ENCODE data around the gene KCNC1. TPM values are rescaled to one million over a fixed set of nuclear protein-coding genes. Genes with fewer than 3 reads are reported as not detected.

The KCNC1 gene
- total and polyA plus RNA-seq, 2 of the 13 experiments (the other 11 are each of a cell fraction or from before 2014, with no cell fraction given) = 0.01 to 0.04 TPM

GRCh38 chr11:17747131-17747955 is 12.8 kb downstream of the KCNC1 start:
- WGBS (ENCODE audit: low lambda C conversion rate) = 29% methylated on average over 5 of the region's 19 CpGs
- peaks cover 30% of the 10 kb centered on the region for H3K4me1 ChIP-seq (ENCODE audit: insufficient read depth, low read length)
- ChIA-PET POLR2A (no interaction called here), CTCF (ENCODE audit: low intra/inter-chr PET ratio, low total read pairs) (no interaction called here)
- H3K9ac ChIP-seq (ENCODE audit: insufficient read depth, low read depth, low read length) = no peak overlapping the region
- DNase-seq (ENCODE audit: low spot score) (no peak), ATAC-seq (no peak), FAIRE-seq (no peak)
- no TSS peak for BruUV-seq (replicated peaks)
- H3K79me2 ChIP-seq (ENCODE audit: insufficient read depth, low read length) = no peaks in the 10 kb centered on the region
- no peak overlapping the region for H2AFZ ChIP-seq (ENCODE audit: low read length)
- no peak overlapping the region for H3K4me3 ChIP-seq (replicated peaks in 1 of 3; ENCODE audit: insufficient read depth in 1 of 3, low read depth in 2 of 3, low read length in 3 of 3)
- intact Hi-C loops (cut with micrococcal nuclease; ENCODE audit: unreplicated experiment) (no loop called here), in situ Hi-C loops (cut with HindIII; ENCODE audit: extremely low pct_ligation_motif_present, low pct_unique_long_range_greater_than_20kb) (no loop called here)
- H3K9me3 ChIP-seq (ENCODE audit: low read length) = no peaks in the 10 kb centered on the region
- peaks cover 1 to 29% of the 10 kb centered on the region in 2 experiments; a peak in 3 of 5 replicates for H3K27me3 ChIP-seq (ENCODE audit: control insufficient read depth in 1 of 2, insufficient read depth in 2 of 2, low read length in 2 of 2)
- no peak overlapping the region for H3K4me2 ChIP-seq (ENCODE audit: low read depth, low read length)
- H3K27ac ChIP-seq (ENCODE audit: extremely low read length, insufficient read depth, low read length) = no peak overlapping the region
- no peaks in the 10 kb centered on the region for H4K20me1 ChIP-seq (ENCODE audit: insufficient read depth, low read length)
- no peaks in the 10 kb centered on the region for H3K36me3 ChIP-seq (replicated peaks in 1 of 2; ENCODE audit: control insufficient read depth in 1 of 2, insufficient read depth in 2 of 2, low read length in 2 of 2)
- TF ChIP-seq FOXO4 (CRISPR knock-in tag; conservative IDR thresholded peaks at IDR 0.05) (0 out of 2 replicates have a peak, but pooled peaks have one; percentile 19), NRL (CRISPR knock-in tag; IDR thresholded peaks at IDR 0.05; ENCODE audit: borderline replicate concordance) (no peak), SPEN (CRISPR knock-in tag; IDR thresholded peaks at IDR 0.05; ENCODE audit: low read depth) (no peak), HMG20A (CRISPR knock-in tag; IDR thresholded peaks at IDR 0.05; ENCODE audit: borderline replicate concordance) (no peak), ZHX2 (IDR thresholded peaks at IDR 0.05; ENCODE audit: low read depth) (no peak), ZHX2 (CRISPR knock-in tag; IDR thresholded peaks at IDR 0.05; ENCODE audit: borderline replicate concordance) (no peak), DRAP1 (CRISPR knock-in tag; IDR thresholded peaks at IDR 0.05) (no peak), ZNF232 (CRISPR knock-in tag; IDR thresholded peaks at IDR 0.05; ENCODE audit: borderline replicate concordance) (no peak), ZSCAN5A (CRISPR knock-in tag; IDR thresholded peaks at IDR 0.05; ENCODE audit: borderline replicate concordance) (no peak)

Data from HepG2 (cell line).